HCT116 (cell line): Measurements from ENCODE around the gene SON. TPM values are rescaled to one million over a fixed set of nuclear protein-coding genes. Genes with fewer than 3 reads are reported as not detected.

ENCODE experiments used
- ATAC-seq: fragments of 200-7000 bp; cut with Tn5 transposase; 2 replicates; pipeline ENCODE4 v1.9.1; 2020; ENCODE audit warnings: mild to moderate bottlenecking, moderate library complexity
- BruUV-seq: library from RNA; stranded (reverse); fragments of 400-500 nt; replicated peaks from 2 replicates; lab custom pipeline; 2021; lab: Mats Ljungman, UMichigan
- CTCF ChIA-PET: fragments of 300-600 bp; sonication (Branson Sonifier 250); formaldehyde crosslinking; loops from one replicate; lab custom pipeline; 2021; ENCODE audit warnings: antibody characterized with exemption; lab: Charles Lee
- POLR2A ChIA-PET: fragments of 300-600, 350-600 bp; sonication (Branson Sonifier 250); formaldehyde crosslinking; loops from one replicate; lab custom pipeline; 2021; ENCODE audit warnings: antibody characterized with exemption; lab: Charles Lee
- RAD21 ChIA-PET, 2 experiments: fragments of 300-600 bp; sonication (Branson Sonifier 250); formaldehyde crosslinking; loops; one replicate each; lab custom pipeline; 2023; ENCODE audit warnings: low total read pairs in 2 of 2; ENCODE audit not compliant: uncharacterized antibody in 2 of 2, unreplicated experiment in 2 of 2, low non-redundant PET in 1 of 2; lab: Charles Lee
- DNase-seq: peaks from one replicate; pipeline ENCODE4 v3.0.0-alpha.2; 2010; ENCODE audit warnings: low read depth, low spot score
- H2AFZ ChIP-seq: fragments of 200-600 bp; shearing (Covaris generic), sonication (generic); 2 replicates; pipeline ENCODE4 v1.6.1; 2017; ENCODE audit warnings: low read depth, mixed run types, mixed read lengths, antibody characterized with exemption, low read length; ENCODE audit not compliant: poor library complexity, severe bottlenecking
- H3K27ac ChIP-seq: 2 replicates; pipeline ENCODE4 v1.5.1; 2012; ENCODE audit warnings: low read depth, low read length
- H3K27me3 ChIP-seq: fragments of 200-600 bp; sonication (generic); 2 replicates; pipeline ENCODE4 v1.6.1; 2016; ENCODE audit warnings: mixed run types, low read length, mixed read lengths; ENCODE audit not compliant: insufficient read depth
- H3K36me3 ChIP-seq, 2 experiments: fragments of 200-500 bp in 1 of 2; fragments of 200-600 bp in 1 of 2; sonication (Bioruptor generic) in 1 of 2; sonication (generic) in 1 of 2; 2 replicates each; pipeline versions ENCODE4 v1.5.1 to v1.6.1; 2014 to 2016; ENCODE audit warnings: low read length in 2 of 2, inconsistent platforms in 1 of 2, mixed read lengths in 1 of 2, mixed run types in 1 of 2; ENCODE audit not compliant: insufficient read depth in 2 of 2, control insufficient read depth in 1 of 2
- H3K4me1 ChIP-seq, 2 experiments: fragments of 200-600 bp in 1 of 2; sonication (generic) in 1 of 2; 2 replicates each; pipeline versions ENCODE4 v1.5.1 to v1.6.1; 2012 to 2017; ENCODE audit warnings: low read length in 2 of 2, inconsistent platforms in 1 of 2, mild to moderate bottlenecking in 1 of 2, mixed read lengths in 1 of 2, mixed run types in 1 of 2, moderate library complexity in 1 of 2; ENCODE audit not compliant: insufficient read depth in 2 of 2, control insufficient read depth in 1 of 2
- H3K4me2 ChIP-seq: fragments of 200-600 bp; sonication (generic); 2 replicates; pipeline ENCODE4 v1.6.1; 2017; ENCODE audit warnings: mixed run types, low read length, mixed read lengths
- H3K4me3 ChIP-seq, 2 experiments: fragments of 200-600 bp in 1 of 2; sonication (generic) in 1 of 2; replicated peaks in 1 of 2; 2 replicates each; pipeline ENCODE4 v1.5.1; 2011 to 2016; ENCODE audit warnings: low read length in 2 of 2, control low read depth in 1 of 2, low read depth in 1 of 2, mild to moderate bottlenecking in 1 of 2, mixed read lengths in 1 of 2, mixed run types in 1 of 2
- H3K79me2 ChIP-seq: fragments of 200-600 bp; sonication (generic); 2 replicates; pipeline ENCODE4 v1.6.1; 2017; ENCODE audit warnings: mild to moderate bottlenecking, mixed run types, low read length, moderate library complexity, mixed read lengths; ENCODE audit not compliant: insufficient read depth
- H3K9ac ChIP-seq: fragments of 200-600 bp; sonication (generic); 2 replicates; pipeline ENCODE4 v1.6.1; 2016; ENCODE audit warnings: low read length, mixed read lengths
- H3K9me2 ChIP-seq: fragments of 200-600 bp; sonication (generic), shearing (Covaris generic); 2 replicates; pipeline ENCODE4 v1.6.1; 2017; ENCODE audit warnings: mixed run types, mild to moderate bottlenecking, moderate library complexity; ENCODE audit not compliant: insufficient read depth
- H3K9me3 ChIP-seq, 2 experiments: fragments of 200-500 bp in 1 of 2; fragments of 200-600 bp in 1 of 2; sonication (Bioruptor generic) in 1 of 2; sonication (generic) in 1 of 2; 2 replicates each; pipeline ENCODE4 v1.6.1; 2014 to 2017; ENCODE audit warnings: low read length in 2 of 2, mixed read lengths in 2 of 2, inconsistent platforms in 1 of 2, low read depth in 1 of 2, mild to moderate bottlenecking in 1 of 2, mixed run types in 1 of 2, moderate library complexity in 1 of 2; ENCODE audit not compliant: control insufficient read depth in 1 of 2, insufficient read depth in 1 of 2
- H4K20me1 ChIP-seq: fragments of 200-600 bp; sonication (generic), shearing (Covaris generic); 2 replicates; pipeline ENCODE4 v1.6.1; 2017; ENCODE audit warnings: mixed run types, mild to moderate bottlenecking, moderate library complexity; ENCODE audit not compliant: insufficient read depth
- CEBPB ChIP-seq: IDR thresholded peaks from 2 replicates; pipeline ENCODE4 v1.6.1; 2012; ENCODE audit warnings: low read depth
- ELF1 ChIP-seq: IDR thresholded peaks from 2 replicates; pipeline ENCODE4 v1.6.1; 2012; ENCODE audit warnings: low read depth, borderline replicate concordance
- EZH2 ChIP-seq: fragments of 200-600 bp; sonication (generic); IDR thresholded peaks from 2 replicates; pipeline ENCODE4 v1.6.1; 2017; ENCODE audit warnings: antibody characterized with exemption, mixed run types
- EZH2phosphoT487 ChIP-seq: fragments of 200-600 bp; IDR thresholded peaks from 2 replicates; pipeline ENCODE4 v1.6.1; 2018; ENCODE audit warnings: antibody characterized with exemption, borderline replicate concordance
- JUND ChIP-seq: IDR thresholded peaks from 2 replicates; pipeline ENCODE4 v1.6.1; 2012
- POLR2A ChIP-seq: IDR thresholded peaks from 2 replicates; pipeline ENCODE4 v1.7.0; 2011; ENCODE audit warnings: borderline replicate concordance; ENCODE audit not compliant: insufficient read depth, insufficient read length; ENCODE audit errors: extremely low read depth
- RAD21 ChIP-seq: IDR thresholded peaks from 2 replicates; pipeline ENCODE4 v1.6.1; 2012; ENCODE audit warnings: low read depth, mild to moderate bottlenecking
- SP1 ChIP-seq: IDR thresholded peaks from 2 replicates; pipeline ENCODE4 v1.6.1; 2012; ENCODE audit warnings: low read depth
- SRF ChIP-seq: IDR thresholded peaks from 2 replicates; pipeline ENCODE4 v1.6.1; 2012; ENCODE audit warnings: low read depth
- YY1 ChIP-seq: IDR thresholded peaks from 2 replicates; pipeline ENCODE4 v1.6.1; 2011; ENCODE audit warnings: low read length, low read depth, moderate library complexity, mild to moderate bottlenecking; ENCODE audit not compliant: insufficient replicate concordance; ENCODE audit errors: extremely low read depth
- ZFX ChIP-seq: fragments of 450-650 bp; IDR thresholded peaks from 2 replicates; pipeline ENCODE4 v1.6.1; 2017
- intact Hi-C: fragments of 100-400 bp; cut with micrococcal nuclease; formaldehyde crosslinking; loops from 2 replicates; pipeline ENCODE4 v1.10.0; 2022
- total RNA-seq: library from RNA; stranded (reverse); gene quantifications from one replicate; pipeline ENCODE4 v1.2.1, GENCODE V29; 2021; ENCODE audit not compliant: unreplicated experiment
- TF ChIP-seq, protein P1 (sequence below): IDR thresholded peaks from 2 replicates; pipeline ENCODE4 v1.6.1; 2012
- TF ChIP-seq, protein P2 (sequence below): IDR thresholded peaks from 2 replicates; pipeline ENCODE4 v1.6.1; 2011; ENCODE audit warnings: mild to moderate bottlenecking, low read length, moderate library complexity; ENCODE audit not compliant: insufficient replicate concordance; ENCODE audit errors: extremely low read depth
- TF ChIP-seq, protein P3 (sequence below): IDR thresholded peaks from 2 replicates; pipeline ENCODE4 v1.6.1; 2012

Gene SON
- total RNA-seq, 1 experiment from 2014 or later: 195 TPM

DNA sequence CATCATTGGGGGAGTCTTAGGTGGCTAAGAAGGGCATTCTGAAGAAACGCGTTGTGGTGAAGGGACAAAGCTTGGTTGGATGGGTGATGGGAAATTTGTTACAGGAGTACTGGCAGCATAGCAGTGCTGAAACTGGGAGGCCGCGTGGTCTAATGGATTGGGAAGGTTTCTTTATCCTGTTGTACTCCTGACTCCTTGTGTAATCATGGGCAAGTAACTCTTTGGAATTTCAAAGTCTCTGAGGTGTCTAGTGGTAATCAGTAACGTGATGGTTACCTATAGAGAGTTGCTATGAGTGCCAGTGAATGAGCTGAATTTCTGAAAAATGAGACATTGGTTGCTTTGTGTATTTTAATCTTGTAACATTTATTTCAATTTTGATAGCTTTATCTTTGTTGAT is 27.2 kb downstream of the SON start:
- H3K4me3 ChIP-seq: no peak overlapping the region
- peaks cover 94% of the 10 kb centered on the region for H3K79me2 ChIP-seq
- no peaks in the 10 kb centered on the region for H3K4me1 ChIP-seq

DNA sequence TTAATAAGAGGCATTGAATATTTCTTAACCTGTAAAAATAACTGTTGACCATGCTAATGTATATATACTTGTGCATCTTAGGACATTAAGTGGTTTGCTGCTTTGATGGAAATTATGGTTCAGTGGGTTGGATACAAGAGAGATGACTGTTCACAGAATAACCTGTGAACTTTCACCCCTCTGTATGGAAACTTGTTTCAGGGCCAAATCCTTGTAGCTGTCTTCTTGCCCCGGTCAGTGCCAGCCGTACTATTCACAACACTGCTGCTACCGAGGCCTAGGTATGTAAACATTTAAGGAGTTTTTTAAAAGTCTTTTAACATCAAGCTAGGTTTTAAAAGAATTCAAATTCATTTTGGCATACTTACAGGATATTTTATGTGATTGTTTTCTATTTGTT is 29.5 kb downstream of the SON start:
- Histone ChIP-seq H3K9ac (no peak overlapping the region), H3K9me2 (no peaks in the 10 kb centered on the region), H2AFZ (no peak overlapping the region), H4K20me1 (peaks cover 15% of the 10 kb centered on the region; the same call in 1 of the 2 replicates), H3K4me2 (no peak overlapping the region), H3K27ac (no peak overlapping the region), H3K36me3 (peaks cover 74 to 79% of the 10 kb centered on the region in 2 experiments), H3K27me3 (no peaks in the 10 kb centered on the region), H3K4me1 (no peaks in the 10 kb centered on the region), H3K9me3 (no peaks in the 10 kb centered on the region), H3K79me2 (peaks cover 89% of the 10 kb centered on the region), H3K4me3 (no peak overlapping the region)
- ChIA-PET RAD21 (no interaction called here), POLR2A (no interaction called here), CTCF (no interaction called here)
- intact Hi-C loops: no loop called here
- TF ChIP-seq, protein P1, sequence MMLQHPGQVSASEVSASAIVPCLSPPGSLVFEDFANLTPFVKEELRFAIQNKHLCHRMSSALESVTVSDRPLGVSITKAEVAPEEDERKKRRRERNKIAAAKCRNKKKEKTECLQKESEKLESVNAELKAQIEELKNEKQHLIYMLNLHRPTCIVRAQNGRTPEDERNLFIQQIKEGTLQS: no peak
- TF ChIP-seq YY1: no peak
- no peak for TF ChIP-seq RAD21
- TF ChIP-seq POLR2A: no peak
- TF ChIP-seq, protein P2, sequence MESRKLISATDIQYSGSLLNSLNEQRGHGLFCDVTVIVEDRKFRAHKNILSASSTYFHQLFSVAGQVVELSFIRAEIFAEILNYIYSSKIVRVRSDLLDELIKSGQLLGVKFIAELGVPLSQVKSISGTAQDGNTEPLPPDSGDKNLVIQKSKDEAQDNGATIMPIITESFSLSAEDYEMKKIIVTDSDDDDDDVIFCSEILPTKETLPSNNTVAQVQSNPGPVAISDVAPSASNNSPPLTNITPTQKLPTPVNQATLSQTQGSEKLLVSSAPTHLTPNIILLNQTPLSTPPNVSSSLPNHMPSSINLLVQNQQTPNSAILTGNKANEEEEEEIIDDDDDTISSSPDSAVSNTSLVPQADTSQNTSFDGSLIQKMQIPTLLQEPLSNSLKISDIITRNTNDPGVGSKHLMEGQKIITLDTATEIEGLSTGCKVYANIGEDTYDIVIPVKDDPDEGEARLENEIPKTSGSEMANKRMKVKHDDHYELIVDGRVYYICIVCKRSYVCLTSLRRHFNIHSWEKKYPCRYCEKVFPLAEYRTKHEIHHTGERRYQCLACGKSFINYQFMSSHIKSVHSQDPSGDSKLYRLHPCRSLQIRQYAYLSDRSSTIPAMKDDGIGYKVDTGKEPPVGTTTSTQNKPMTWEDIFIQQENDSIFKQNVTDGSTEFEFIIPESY: no peak
- TF ChIP-seq EZH2phosphoT487: no peak
- TF ChIP-seq, protein P3, sequence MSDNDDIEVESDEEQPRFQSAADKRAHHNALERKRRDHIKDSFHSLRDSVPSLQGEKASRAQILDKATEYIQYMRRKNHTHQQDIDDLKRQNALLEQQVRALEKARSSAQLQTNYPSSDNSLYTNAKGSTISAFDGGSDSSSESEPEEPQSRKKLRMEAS: no peak
- TF ChIP-seq SP1: no peak
- BruUV-seq: no TSS peak
- DNase-seq: no peak
- no peak for ATAC-seq

More for the DNA sequence above, 27.2 kb downstream of the SON start:
- no peaks in the 10 kb centered on the region for H3K9me2 ChIP-seq
- H4K20me1 ChIP-seq: peaks cover 16% of the 10 kb centered on the region; the same call in 1 of the 2 replicates
- no peak for DNase-seq
- ChIA-PET RAD21 (no interaction called here), CTCF (no interaction called here), POLR2A (no interaction called here)
- TF ChIP-seq, protein P3: no peak
- no peak for TF ChIP-seq SP1
- no peak for TF ChIP-seq SRF
- no peak for TF ChIP-seq ELF1
- no peak for TF ChIP-seq EZH2
- TF ChIP-seq CEBPB: no peak
- TF ChIP-seq, protein P1: no peak
- TF ChIP-seq ZFX: no peak
- TF ChIP-seq JUND: no peak
- no peaks in the 10 kb centered on the region for H3K27me3 ChIP-seq
- H3K27ac ChIP-seq: no peak overlapping the region
- intact Hi-C loops: no loop called here
- peaks cover 60 to 69% of the 10 kb centered on the region in 2 experiments for H3K36me3 ChIP-seq
- H3K9me3 ChIP-seq: no peaks in the 10 kb centered on the region
- ATAC-seq: no peak
- no peak overlapping the region for H3K4me2 ChIP-seq
- BruUV-seq: TSS peak; percentile 3
- H3K9ac ChIP-seq: no peak overlapping the region
- no peak overlapping the region for H2AFZ ChIP-seq
